ENCODE data around the gene CLTA. TPM values are rescaled to one million over a fixed set of nuclear protein-coding genes. Genes with fewer than 3 reads are reported as not detected.
"Not testable (repeated sequence)": the region's sequence is repeated elsewhere in the genome, so short reads cannot be mapped to it uniquely, and the experiment has no call there.

CLTA gene
- total RNA-seq, 4 donors from 2014 or later, result 128 to 148 (median 130) TPM

GRCh38 chr9:36218411-36218901, 27.7 kb downstream of the CLTA start:
- Histone ChIP-seq H3K4me3 (no peak overlapping the region), H3K9me3 (no peaks in the 10 kb centered on the region), H3K4me1 (peaks cover 7% of the 10 kb centered on the region), H3K36me3 (peaks cover 72% of the 10 kb centered on the region), H3K27ac (no peak overlapping the region), H3K27me3 (no peaks in the 10 kb centered on the region)
- 64% methylated on average over 7 of the region's 7 CpGs for WGBS
- TF ChIP-seq EP300 (IDR thresholded peaks at IDR 0.05) (no peak), POLR2AphosphoS5 (IDR thresholded peaks at IDR 0.05) (no peak), CTCF (IDR thresholded peaks at IDR 0.05) (no peak), POLR2A (IDR thresholded peaks at IDR 0.05) (no peak)
- no peak for DNase-seq (ENCODE audit: low spot score in 2 of 2)

DNA sequence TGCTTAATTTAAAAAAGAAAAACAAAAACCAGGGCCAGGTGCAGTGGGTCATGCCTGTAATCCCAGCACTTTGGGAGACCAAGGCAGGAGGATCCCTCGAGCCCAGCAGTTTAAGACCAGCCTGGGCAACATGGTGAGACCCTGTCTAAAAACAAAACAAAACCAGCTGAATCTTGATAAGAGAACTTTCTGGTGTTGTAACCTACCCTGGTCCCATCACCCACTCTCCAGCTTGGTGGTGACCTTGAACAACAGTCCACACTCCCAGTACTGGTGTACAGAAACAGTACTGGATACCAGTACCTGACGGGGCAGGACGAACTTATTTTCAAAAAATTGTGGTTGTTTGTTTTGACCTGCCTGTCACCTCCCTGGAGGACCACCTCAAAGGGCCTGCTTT, 30.9 kb downstream of the CLTA start:
- no peaks in the 10 kb centered on the region for H3K27me3 ChIP-seq
- 96% methylated on average over 3 of the region's 3 CpGs for WGBS
- H3K4me3 ChIP-seq, result no peak overlapping the region
- H3K9me3 ChIP-seq, result no peaks in the 10 kb centered on the region
- DNase-seq (ENCODE audit: low spot score in 2 of 2), result no peak
- H3K27ac ChIP-seq, result no peak overlapping the region
- peaks cover 3% of the 10 kb centered on the region for H3K4me1 ChIP-seq
- TF ChIP-seq POLR2AphosphoS5 (IDR thresholded peaks at IDR 0.05) (no peak), EP300 (IDR thresholded peaks at IDR 0.05) (no peak), POLR2A (IDR thresholded peaks at IDR 0.05) (no peak), CTCF (IDR thresholded peaks at IDR 0.05) (no peak)
- peaks cover 91% of the 10 kb centered on the region for H3K36me3 ChIP-seq

- WGBS, result 93% methylated on average over 1 of the region's 1 CpG
- DNase-seq (ENCODE audit: low spot score in 2 of 2), result no peak
- no peak for TF ChIP-seq POLR2AphosphoS5 (IDR thresholded peaks at IDR 0.05)
- TF ChIP-seq EP300 (IDR thresholded peaks at IDR 0.05), result no peak
- TF ChIP-seq POLR2A (IDR thresholded peaks at IDR 0.05), result no peak
- no peak for TF ChIP-seq CTCF (IDR thresholded peaks at IDR 0.05)
- H3K27me3 ChIP-seq, result no peaks in the 10 kb centered on the region
- H3K36me3 ChIP-seq, result peaks cover 91% of the 10 kb centered on the region
- no peak overlapping the region for H3K27ac ChIP-seq
- no peak overlapping the region for H3K4me3 ChIP-seq
- peaks cover 3% of the 10 kb centered on the region for H3K4me1 ChIP-seq
- no peaks in the 10 kb centered on the region for H3K9me3 ChIP-seq
Measured at GRCh38 chr9:36222449-36222848, 31.7 kb downstream of the CLTA start.

DNA sequence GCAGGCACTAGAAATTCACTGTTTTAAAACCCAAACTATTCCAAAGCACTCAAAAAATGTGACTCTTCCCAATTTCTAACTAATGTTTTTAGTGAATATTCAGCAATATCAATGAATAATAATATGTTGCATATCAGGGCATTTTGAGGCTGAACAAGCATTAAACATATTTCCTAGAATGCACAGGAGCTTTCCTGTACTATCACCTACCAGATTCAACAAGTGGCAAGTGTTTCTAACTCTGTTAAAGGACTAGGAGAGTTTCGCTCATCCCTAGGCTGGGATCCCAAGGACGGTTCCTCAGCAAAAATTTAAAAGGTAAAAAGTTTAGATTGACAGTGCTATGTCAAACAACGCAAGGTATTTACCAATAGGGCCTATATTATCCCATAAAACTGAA, 46.5 kb downstream of the CLTA start:
- no peaks in the 10 kb centered on the region for H3K4me1 ChIP-seq
- no peaks in the 10 kb centered on the region for H3K27me3 ChIP-seq
- no peak for TF ChIP-seq POLR2A (IDR thresholded peaks at IDR 0.05)
- no peak for TF ChIP-seq CTCF (IDR thresholded peaks at IDR 0.05)
- TF ChIP-seq EP300 (IDR thresholded peaks at IDR 0.05), result no peak
- TF ChIP-seq POLR2AphosphoS5 (IDR thresholded peaks at IDR 0.05), result no peak
- no peak overlapping the region for H3K4me3 ChIP-seq
- no peak for DNase-seq (ENCODE audit: low spot score in 2 of 2)
- H3K27ac ChIP-seq, result no peak overlapping the region
- H3K9me3 ChIP-seq, result no peaks in the 10 kb centered on the region
- 98% methylated on average over 3 of the region's 3 CpGs for WGBS
- H3K36me3 ChIP-seq, result peaks cover 39% of the 10 kb centered on the region

GRCh38 chr9:36239205-36239604, 48.5 kb downstream of the CLTA start:
- H3K9me3 ChIP-seq; H3K27ac ChIP-seq; DNase-seq (ENCODE audit: low spot score in 2 of 2); H3K27me3 ChIP-seq; H3K4me1 ChIP-seq; H3K4me3 ChIP-seq: not testable (repeated sequence)
- 96% methylated on average over 7 of the region's 7 CpGs for WGBS
- peaks cover 28% of the 10 kb centered on the region for H3K36me3 ChIP-seq

DNA sequence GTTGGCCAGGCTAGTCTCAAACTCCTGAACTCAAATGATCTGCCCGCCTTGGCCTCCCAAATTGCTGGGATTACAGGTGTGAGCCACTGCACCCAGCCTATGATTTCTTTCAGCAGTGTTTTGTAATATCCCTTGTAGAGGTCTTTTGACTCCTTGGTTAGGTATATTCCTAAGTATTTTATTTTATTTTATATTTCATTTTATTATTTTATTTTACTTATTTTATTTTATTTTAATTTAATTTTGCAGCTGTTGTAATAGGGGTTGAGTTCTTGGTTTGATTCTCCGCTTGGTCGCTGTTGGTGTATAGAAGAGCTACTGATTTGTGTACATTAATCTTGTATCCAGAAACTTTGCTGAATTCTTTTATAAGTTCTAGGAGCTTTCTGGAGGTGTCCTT, 49.0 kb downstream of the CLTA start:
- H3K4me3 ChIP-seq; H3K27me3 ChIP-seq; DNase-seq (ENCODE audit: low spot score in 2 of 2); H3K9me3 ChIP-seq; H3K4me1 ChIP-seq; H3K27ac ChIP-seq: not testable (repeated sequence)
- 100% methylated on average over 3 of the region's 3 CpGs for WGBS
- peaks cover 26% of the 10 kb centered on the region for H3K36me3 ChIP-seq
